Keratinocyte (primary cell): ENCODE measurements around the gene UNC5A. TPM values are rescaled to one million over a fixed set of nuclear protein-coding genes. Genes with fewer than 3 reads are reported as not detected.

Experiments used
- DNase-seq: peaks from one replicate; pipeline ENCODE4 v3.0.0-alpha.2; 2011; ENCODE audit warnings: low read depth, missing footprints, low spot score
- FAIRE-seq: peaks from 2 replicates; lab custom pipeline; 2011; peaks lifted over from hg19 to GRCh38; lab: Jason Lieb, UNC
- H2AFZ ChIP-seq: 2 replicates; pipeline ENCODE4 v1.6.0; 2012; ENCODE audit warnings: low read length, control low read depth, inconsistent platforms; ENCODE audit not compliant: control insufficient read depth
- H3K27ac ChIP-seq: 2 replicates; pipeline ENCODE4 v1.5.1; 2011; ENCODE audit warnings: low read length; ENCODE audit not compliant: control insufficient read depth, insufficient read depth
- H3K27me3 ChIP-seq: 3 replicates; pipeline ENCODE4 v1.6.0; 2011; ENCODE audit warnings: low read length; ENCODE audit not compliant: control insufficient read depth, insufficient read depth; ENCODE audit errors: extremely low read depth
- H3K36me3 ChIP-seq, 2 experiments: 2 replicates in 1 of 2; 3 replicates in 1 of 2; pipeline ENCODE4 v1.5.1; 2011; ENCODE audit warnings: low read length in 2 of 2, mild to moderate bottlenecking in 1 of 2; ENCODE audit not compliant: control insufficient read depth in 2 of 2, insufficient read depth in 2 of 2; ENCODE audit errors: extremely low read depth in 1 of 2
- H3K4me1 ChIP-seq: 3 replicates; pipeline ENCODE4 v1.5.1; 2011; ENCODE audit warnings: low read length; ENCODE audit not compliant: control insufficient read depth, insufficient read depth; ENCODE audit errors: extremely low read depth
- H3K4me2 ChIP-seq: 3 replicates; pipeline ENCODE4 v1.6.0; 2011; ENCODE audit warnings: low read depth, low read length; ENCODE audit not compliant: control insufficient read depth, insufficient read depth; ENCODE audit errors: extremely low read depth
- H3K4me3 ChIP-seq, 3 experiments: fragments of 200-600 bp in 1 of 3; sonication (generic) in 1 of 3; 2 replicates in 2 of 3; 3 replicates in 1 of 3; pipeline ENCODE4 v1.5.1; 2011 to 2016; ENCODE audit warnings: low read length in 3 of 3, mild to moderate bottlenecking in 3 of 3, control low read depth in 2 of 3, inconsistent platforms in 1 of 3, low read depth in 1 of 3, mixed read lengths in 1 of 3, mixed run types in 1 of 3, moderate library complexity in 1 of 3; ENCODE audit not compliant: control insufficient read depth in 2 of 3, insufficient read depth in 2 of 3; ENCODE audit errors: extremely low read depth in 1 of 3
- H3K79me2 ChIP-seq: 2 replicates; pipeline ENCODE4 v1.6.0; 2012; ENCODE audit warnings: low read length; ENCODE audit not compliant: control insufficient read depth, insufficient read depth
- H3K9ac ChIP-seq: 3 replicates; pipeline ENCODE4 v1.6.0; 2011; ENCODE audit warnings: low read length; ENCODE audit not compliant: control insufficient read depth, insufficient read depth; ENCODE audit errors: extremely low read depth
- H3K9me1 ChIP-seq: 3 replicates; pipeline ENCODE4 v1.6.0; 2011; ENCODE audit warnings: low read length; ENCODE audit not compliant: control insufficient read depth, insufficient read depth; ENCODE audit errors: extremely low read depth
- H3K9me3 ChIP-seq: 2 replicates; pipeline ENCODE4 v1.5.1; 2012; ENCODE audit warnings: low read depth, low read length; ENCODE audit not compliant: control insufficient read depth
- H4K20me1 ChIP-seq: 3 replicates; pipeline ENCODE4 v1.6.0; 2011; ENCODE audit warnings: low read length; ENCODE audit not compliant: control insufficient read depth, insufficient read depth; ENCODE audit errors: extremely low read depth
- EZH2 ChIP-seq: IDR thresholded peaks from one replicate; pipeline ENCODE4 v1.6.1; 2012; ENCODE audit warnings: inconsistent platforms, mild to moderate bottlenecking, low read length, moderate library complexity
- dilution Hi-C: fragments of 300-500 bp; cut with MboI; formaldehyde crosslinking; loops from one replicate; pipeline ENCODE4 v1.7.0; 2020; ENCODE audit warnings: low sequenced_read_pairs; ENCODE audit not compliant: extremely low pct_ligation_motif_present
- polyA plus RNA-seq, 5 experiments: library from polyadenylated mRNA; depleted of rRNA in 3 of 5; stranded (reverse) in 3 of 5; stranded (forward) in 1 of 5; unstranded in 1 of 5; fragments of >200 nt; gene quantifications; 1 replicate in 1 of 5; 2 replicates in 3 of 5; 3 replicates in 1 of 5; pipeline versions ENCODE4 v1.2.1 to v1.2.3, GENCODE V29; 2011 to 2012; ENCODE audit warnings: missing spikeins in 2 of 5, low read depth in 1 of 5, low replicate concordance in 1 of 5
- TF ChIP-seq, protein P1 (sequence below), 3 experiments: IDR thresholded peaks in 1 of 3; conservative IDR thresholded peaks in 1 of 3; optimal IDR thresholded peaks in 1 of 3; 2 replicates in 2 of 3; 3 replicates in 1 of 3; pipeline versions ENCODE3 to v1.5.1; 2011; ENCODE audit warnings: low read length in 3 of 3, mild to moderate bottlenecking in 3 of 3, moderate library complexity in 2 of 3, control low read depth in 1 of 3, inconsistent platforms in 1 of 3; ENCODE audit not compliant: insufficient read depth in 2 of 3; ENCODE audit errors: extremely low read depth in 1 of 3

Gene UNC5A
- polyA plus RNA-seq, 1 donor (not counting 4 experiments of a cell fraction or from before 2014, with no cell fraction given): not detected

DNA sequence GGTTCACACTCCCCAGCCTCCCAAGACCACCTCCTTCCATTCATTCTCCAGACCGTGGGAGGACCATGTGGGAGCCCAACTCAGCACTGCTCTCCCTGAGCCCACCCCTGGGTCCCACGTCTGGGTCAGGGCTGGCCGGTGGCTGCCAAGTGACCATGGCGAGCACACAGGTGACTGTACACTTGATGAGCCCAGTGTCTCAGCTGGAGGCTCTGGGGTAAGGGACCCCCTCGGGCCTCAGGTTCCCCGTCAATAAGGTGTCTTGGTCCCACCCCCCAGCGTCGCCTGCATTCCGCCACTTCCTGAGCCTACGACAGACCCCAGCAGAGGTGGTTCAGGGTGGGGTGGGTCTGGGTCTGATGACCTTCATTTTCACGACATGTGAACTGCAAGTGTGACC, 50.0 kb downstream of the UNC5A start:
- FAIRE-seq (no peak), DNase-seq (no peak)
- H3K36me3 ChIP-seq: no peaks in the 10 kb centered on the region
- no peaks in the 10 kb centered on the region for H3K9me1 ChIP-seq
- H3K79me2 ChIP-seq: no peaks in the 10 kb centered on the region
- no peak overlapping the region for H2AFZ ChIP-seq
- dilution Hi-C loops: no loop called here
- no peaks in the 10 kb centered on the region for H4K20me1 ChIP-seq
- TF ChIP-seq, protein P1, sequence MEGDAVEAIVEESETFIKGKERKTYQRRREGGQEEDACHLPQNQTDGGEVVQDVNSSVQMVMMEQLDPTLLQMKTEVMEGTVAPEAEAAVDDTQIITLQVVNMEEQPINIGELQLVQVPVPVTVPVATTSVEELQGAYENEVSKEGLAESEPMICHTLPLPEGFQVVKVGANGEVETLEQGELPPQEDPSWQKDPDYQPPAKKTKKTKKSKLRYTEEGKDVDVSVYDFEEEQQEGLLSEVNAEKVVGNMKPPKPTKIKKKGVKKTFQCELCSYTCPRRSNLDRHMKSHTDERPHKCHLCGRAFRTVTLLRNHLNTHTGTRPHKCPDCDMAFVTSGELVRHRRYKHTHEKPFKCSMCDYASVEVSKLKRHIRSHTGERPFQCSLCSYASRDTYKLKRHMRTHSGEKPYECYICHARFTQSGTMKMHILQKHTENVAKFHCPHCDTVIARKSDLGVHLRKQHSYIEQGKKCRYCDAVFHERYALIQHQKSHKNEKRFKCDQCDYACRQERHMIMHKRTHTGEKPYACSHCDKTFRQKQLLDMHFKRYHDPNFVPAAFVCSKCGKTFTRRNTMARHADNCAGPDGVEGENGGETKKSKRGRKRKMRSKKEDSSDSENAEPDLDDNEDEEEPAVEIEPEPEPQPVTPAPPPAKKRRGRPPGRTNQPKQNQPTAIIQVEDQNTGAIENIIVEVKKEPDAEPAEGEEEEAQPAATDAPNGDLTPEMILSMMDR (optimal IDR thresholded peaks at IDR 0.05 in 1 of 3, IDR thresholded peaks at IDR 0.05 in 1 of 3, conservative IDR thresholded peaks at IDR 0.05 in 1 of 3; ENCODE audit: extremely low read depth in 1 of 3, insufficient read depth in 2 of 3, low read length in 3 of 3): no peak
- no peak for TF ChIP-seq EZH2
- no peaks in the 10 kb centered on the region for H3K4me1 ChIP-seq
- no peak overlapping the region for H3K9ac ChIP-seq
- peaks cover 18% of the 10 kb centered on the region for H3K27me3 ChIP-seq
- H3K4me3 ChIP-seq: no peak overlapping the region
- no peaks in the 10 kb centered on the region for H3K9me3 ChIP-seq
- H3K4me2 ChIP-seq: no peak overlapping the region
- H3K27ac ChIP-seq: no peak overlapping the region

GRCh38 chr5:176861276-176861675, 50.9 kb downstream of the UNC5A start:
- DNase-seq: no peak
- H3K9me3 ChIP-seq: no peaks in the 10 kb centered on the region
- no peak overlapping the region for H3K4me3 ChIP-seq
- H3K27ac ChIP-seq: no peak overlapping the region
- H3K4me2 ChIP-seq: no peak overlapping the region
- no peak overlapping the region for H2AFZ ChIP-seq
- no peak for TF ChIP-seq EZH2
- TF ChIP-seq, protein P1 (optimal IDR thresholded peaks at IDR 0.05 in 1 of 3, IDR thresholded peaks at IDR 0.05 in 1 of 3, conservative IDR thresholded peaks at IDR 0.05 in 1 of 3; ENCODE audit: extremely low read depth in 1 of 3, insufficient read depth in 2 of 3, low read length in 3 of 3): no peak
- FAIRE-seq: no peak
- no peaks in the 10 kb centered on the region for H3K36me3 ChIP-seq
- H3K4me1 ChIP-seq: no peaks in the 10 kb centered on the region
- no peaks in the 10 kb centered on the region for H4K20me1 ChIP-seq
- no peaks in the 10 kb centered on the region for H3K79me2 ChIP-seq
- no peaks in the 10 kb centered on the region for H3K9me1 ChIP-seq
- peaks cover 27% of the 10 kb centered on the region for H3K27me3 ChIP-seq
- H3K9ac ChIP-seq: no peak overlapping the region
- dilution Hi-C loops: no loop called here
